ENCODE measurements around the gene CRAMP1.
A peak's percentile ranks its signal among the peaks of the same experiment; 100 is the strongest.

Gene CRAMP1

DNA sequence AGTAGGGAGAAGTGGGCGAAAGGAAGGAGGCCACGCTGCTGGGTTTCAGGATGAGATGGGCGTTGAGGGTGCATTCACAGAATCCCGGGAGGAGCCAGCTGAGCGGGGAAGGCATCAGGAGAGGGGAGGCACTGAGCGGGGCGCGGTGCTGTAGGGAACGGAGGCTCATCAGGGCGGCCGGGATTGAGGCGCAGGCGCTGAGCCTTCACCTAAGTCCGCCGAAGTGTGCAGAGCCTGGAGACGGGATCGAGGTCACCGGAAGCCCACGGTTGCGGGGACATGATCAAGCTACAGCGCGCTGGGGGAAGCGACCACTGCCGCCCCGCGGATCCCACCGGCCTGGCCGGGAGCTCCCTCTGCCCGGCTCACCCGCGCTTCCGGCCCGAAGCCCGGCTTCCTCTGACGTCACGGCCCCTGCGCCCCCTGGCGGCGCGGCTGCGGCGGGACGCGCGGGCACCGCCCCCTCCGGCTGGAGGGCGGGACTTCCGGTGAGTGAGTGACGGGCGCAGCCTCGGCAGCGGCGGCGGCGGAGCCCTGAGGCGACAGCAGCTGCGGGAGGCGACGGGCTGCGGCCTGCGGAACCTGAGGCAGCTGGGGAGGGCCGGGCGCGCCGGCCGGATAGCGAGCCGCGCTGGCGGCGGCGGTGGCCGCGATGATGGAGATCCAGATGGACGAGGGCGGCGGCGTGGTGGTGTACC is 93.7 kb downstream of the CRAMP1 start, which contains the start of gene MAPK8IP3:
TSS of gene MAPK8IP3 (plus strand) at position 508 of the 698 bp plus-strand sequence. CDS start at position 653, 145 bp downstream.
- peaks cover 47% of the 10 kb centered on the region for H4K20me1 ChIP-seq

DNA sequence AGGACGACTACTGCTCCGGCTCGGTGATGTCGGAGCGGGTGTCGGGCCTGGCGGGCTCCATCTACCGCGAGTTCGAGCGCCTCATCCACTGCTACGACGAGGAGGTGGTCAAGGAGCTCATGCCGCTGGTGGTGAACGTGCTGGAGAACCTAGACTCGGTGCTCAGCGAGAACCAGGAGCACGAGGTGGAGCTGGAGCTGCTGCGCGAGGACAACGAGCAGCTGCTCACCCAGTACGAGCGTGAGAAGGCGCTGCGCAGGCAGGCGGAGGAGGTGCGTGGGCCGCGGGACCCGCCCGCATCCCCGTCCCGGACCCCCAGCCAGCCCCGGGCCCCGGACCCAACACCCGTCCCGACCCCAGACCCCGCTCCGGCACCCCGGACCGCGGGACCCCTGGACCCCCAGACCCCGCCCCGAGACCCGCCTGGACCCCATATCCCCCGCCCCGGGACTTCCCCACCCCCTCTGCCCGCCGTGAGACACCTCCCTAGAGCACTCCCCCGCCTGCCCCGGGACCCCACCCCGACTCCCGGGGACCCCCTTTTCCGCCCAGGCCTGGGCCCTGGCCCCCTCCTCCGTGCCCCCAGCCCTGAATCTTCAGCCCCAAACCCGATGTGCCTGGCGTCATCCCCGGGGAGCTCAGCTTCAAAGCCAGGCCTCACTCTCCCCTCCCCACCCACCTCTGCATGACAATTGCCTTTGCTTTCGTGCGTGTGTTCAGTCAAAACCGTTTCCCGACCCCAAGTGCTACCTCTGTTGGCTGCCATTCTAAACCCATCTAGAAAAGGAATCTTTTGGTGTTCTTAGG is 94.4 kb downstream of the CRAMP1 start:
- H3K27ac ChIP-seq, result peak overlapping the region; percentile 88
- peaks cover 51% of the 10 kb centered on the region for H4K20me1 ChIP-seq
- no peaks in the 10 kb centered on the region for H3K9me3 ChIP-seq
- H3K4me2 ChIP-seq, result peak overlapping the region; percentile 94
- peak overlapping the region; percentile 96 for H3K9ac ChIP-seq
- H3K27me3 ChIP-seq, result no peaks in the 10 kb centered on the region
- H3K36me3 ChIP-seq, result peaks cover 53% of the 10 kb centered on the region
- no peak for TF ChIP-seq Cebpa-rat (IDR thresholded peaks at IDR 0.05)
- peaks cover 57% of the 10 kb centered on the region for H3K4me1 ChIP-seq
- peak overlapping the region; percentile 97 for H3K4me3 ChIP-seq

More for the DNA sequence above, 93.7 kb downstream of the CRAMP1 start, which contains the start of gene MAPK8IP3:
- H3K9me3 ChIP-seq, result no peaks in the 10 kb centered on the region
- no peak for TF ChIP-seq Cebpa-rat (IDR thresholded peaks at IDR 0.05)
- peaks cover 54% of the 10 kb centered on the region for H3K36me3 ChIP-seq
- H3K27me3 ChIP-seq, result no peaks in the 10 kb centered on the region
- H3K4me1 ChIP-seq, result peaks cover 50% of the 10 kb centered on the region
- H3K27ac ChIP-seq, result peak within 1 kb of the TSS; percentile 88
- H3K9ac ChIP-seq, result peak within 1 kb of the TSS; percentile 96
- peak within 1 kb of the TSS; percentile 97 for H3K4me3 ChIP-seq
- H3K4me2 ChIP-seq, result peak within 1 kb of the TSS; percentile 95

DNA sequence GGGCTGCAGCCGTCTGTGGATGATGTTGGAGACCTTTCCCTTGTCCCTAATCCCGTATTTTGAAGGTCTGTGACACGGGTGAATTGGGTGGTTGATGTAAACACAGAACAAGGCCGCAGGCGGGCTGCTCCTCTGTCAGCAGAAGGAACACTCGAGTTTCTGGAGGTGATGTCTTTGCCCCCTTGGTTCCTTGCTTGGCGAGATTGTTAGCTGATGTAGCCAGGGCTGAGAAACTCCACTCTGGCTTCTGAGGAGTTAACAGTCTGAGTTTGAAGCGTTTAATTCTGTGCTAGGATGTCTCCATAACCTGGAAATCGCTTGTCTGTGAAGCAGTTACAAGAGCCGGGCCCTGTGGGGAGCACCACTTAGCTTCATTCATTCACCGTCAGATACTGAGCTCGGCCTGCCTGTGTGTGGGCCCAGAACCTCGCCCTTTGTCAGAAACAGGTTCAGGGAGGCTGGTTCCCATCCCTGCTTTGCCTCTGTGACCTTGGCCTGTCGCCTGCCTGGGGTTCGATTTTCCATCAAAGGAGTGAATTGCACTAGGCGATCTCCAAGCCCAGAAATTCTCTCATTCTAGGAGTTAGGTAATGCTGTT is 95.1 kb downstream of the CRAMP1 start:
- no peak for TF ChIP-seq Cebpa-rat (IDR thresholded peaks at IDR 0.05)
- H3K4me3 ChIP-seq, result peak overlapping the region; percentile 97
- H3K9ac ChIP-seq, result peak overlapping the region; percentile 96
- H4K20me1 ChIP-seq, result peaks cover 56% of the 10 kb centered on the region
- H3K27ac ChIP-seq, result peak overlapping the region; percentile 88
- peak overlapping the region; percentile 94 for H3K4me2 ChIP-seq
- H3K9me3 ChIP-seq, result no peaks in the 10 kb centered on the region
- H3K4me1 ChIP-seq, result peaks cover 61% of the 10 kb centered on the region
- H3K27me3 ChIP-seq, result no peaks in the 10 kb centered on the region
- H3K36me3 ChIP-seq, result peaks cover 49% of the 10 kb centered on the region

DNA sequence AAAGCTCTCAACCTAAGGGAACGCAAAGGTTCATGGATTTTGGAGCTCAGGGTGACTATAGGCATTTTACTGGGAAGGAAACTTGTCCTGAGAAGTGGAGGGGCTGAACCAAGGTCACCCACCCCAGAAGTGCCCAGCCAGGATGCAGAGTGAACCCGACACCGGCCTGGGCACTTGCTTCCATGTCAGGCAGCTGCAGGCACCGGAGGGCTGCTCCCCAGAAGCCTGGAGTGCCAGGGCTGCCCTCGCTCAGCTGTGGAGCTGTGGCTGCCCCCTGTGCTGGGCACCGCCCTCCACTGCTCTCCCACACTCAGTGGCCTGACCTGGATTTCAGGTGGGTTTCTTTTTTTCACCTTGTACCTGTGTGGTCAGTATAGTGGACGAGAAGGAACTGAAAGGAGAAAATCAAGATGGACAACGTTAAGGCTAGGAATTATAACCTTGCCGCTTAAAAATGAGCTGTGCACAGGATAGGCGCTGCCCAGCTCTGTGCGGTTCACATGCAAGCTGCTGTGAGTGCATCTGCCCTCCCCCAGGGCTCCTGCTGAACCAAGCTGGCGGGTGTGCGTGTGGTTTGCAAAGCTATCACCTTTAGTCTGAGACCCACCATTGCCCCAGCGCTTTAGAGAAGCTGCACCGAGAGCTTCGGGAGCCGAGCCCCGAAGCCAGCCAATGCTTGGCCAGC is 96.1 kb downstream of the CRAMP1 start:
- Histone ChIP-seq H3K9me3 (no peaks in the 10 kb centered on the region), H4K20me1 (peaks cover 65% of the 10 kb centered on the region), H3K4me3 (peak overlapping the region; percentile 97; the same call in 1 of the 2 replicates), H3K4me2 (peak overlapping the region; percentile 94), H3K36me3 (peaks cover 49% of the 10 kb centered on the region), H3K4me1 (peaks cover 70% of the 10 kb centered on the region), H3K27ac (no peak overlapping the region), H3K27me3 (no peaks in the 10 kb centered on the region), H3K9ac (peak overlapping the region; percentile 96; the same call in 1 of the 2 replicates)
- TF ChIP-seq Cebpa-rat (IDR thresholded peaks at IDR 0.05), result no peak

DNA sequence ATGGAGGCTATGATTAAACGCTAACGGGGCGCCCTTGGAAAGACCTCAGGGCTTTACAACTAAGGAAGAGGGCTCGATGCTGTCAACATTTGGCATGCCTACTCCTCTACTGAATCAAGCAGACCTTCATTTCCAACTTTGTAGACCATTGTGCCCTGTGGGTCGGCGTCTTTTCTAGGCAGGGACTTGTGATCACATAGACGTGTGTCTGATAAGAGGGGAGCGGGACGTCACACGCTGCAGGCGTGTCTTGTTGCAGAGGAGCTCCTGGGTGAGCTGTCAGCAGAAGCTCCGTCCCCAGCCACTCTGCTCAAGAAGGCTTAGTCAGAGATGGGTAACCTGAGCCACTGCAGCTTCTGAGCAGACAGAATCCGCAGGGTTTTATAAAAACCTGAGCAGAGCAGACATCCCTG is 96.6 kb downstream of the CRAMP1 start:
- Histone ChIP-seq H3K27ac (no peak overlapping the region), H3K27me3 (no peaks in the 10 kb centered on the region), H4K20me1 (peaks cover 71% of the 10 kb centered on the region), H3K36me3 (peaks cover 45% of the 10 kb centered on the region), H3K4me2 (peak overlapping the region; percentile 94), H3K9ac (peak overlapping the region; percentile 96; the same call in 1 of the 2 replicates), H3K4me1 (peaks cover 76% of the 10 kb centered on the region), H3K9me3 (no peaks in the 10 kb centered on the region), H3K4me3 (no peak overlapping the region)
- no peak for TF ChIP-seq Cebpa-rat (IDR thresholded peaks at IDR 0.05)

DNA sequence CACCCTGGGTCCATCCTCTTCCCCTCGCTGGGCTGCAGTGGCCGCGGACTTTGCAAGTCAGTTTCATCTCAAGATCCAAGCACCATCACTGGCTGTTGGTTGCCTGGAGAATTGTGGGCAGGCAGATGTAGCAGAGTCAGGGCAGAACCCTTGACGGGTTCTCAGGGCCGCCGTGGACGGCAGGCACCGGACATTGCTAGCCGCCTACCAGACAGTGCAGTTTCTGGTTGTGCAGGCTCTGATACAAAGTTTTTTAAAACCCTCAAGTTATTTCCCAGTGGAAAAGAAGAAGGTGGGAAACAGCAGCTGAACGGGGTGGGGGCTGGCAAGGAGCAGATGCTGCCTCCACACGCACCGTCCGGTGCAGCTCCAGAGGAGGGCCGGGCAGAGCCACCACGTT is 97.2 kb downstream of the CRAMP1 start:
- H3K9ac ChIP-seq, result peak overlapping the region; percentile 96; the same call in 1 of the 2 replicates
- no peak overlapping the region for H3K4me3 ChIP-seq
- 0 out of 2 replicates have a peak overlapping the region, but pooled peaks have one; percentile 0 for H3K27ac ChIP-seq
- TF ChIP-seq Cebpa-rat (IDR thresholded peaks at IDR 0.05), result no peak
- H3K4me2 ChIP-seq, result no peak overlapping the region
- H3K4me1 ChIP-seq, result peaks cover 79% of the 10 kb centered on the region
- H3K36me3 ChIP-seq, result peaks cover 45% of the 10 kb centered on the region
- H3K27me3 ChIP-seq, result no peaks in the 10 kb centered on the region
- H3K9me3 ChIP-seq, result no peaks in the 10 kb centered on the region
- peaks cover 77% of the 10 kb centered on the region for H4K20me1 ChIP-seq

DNA sequence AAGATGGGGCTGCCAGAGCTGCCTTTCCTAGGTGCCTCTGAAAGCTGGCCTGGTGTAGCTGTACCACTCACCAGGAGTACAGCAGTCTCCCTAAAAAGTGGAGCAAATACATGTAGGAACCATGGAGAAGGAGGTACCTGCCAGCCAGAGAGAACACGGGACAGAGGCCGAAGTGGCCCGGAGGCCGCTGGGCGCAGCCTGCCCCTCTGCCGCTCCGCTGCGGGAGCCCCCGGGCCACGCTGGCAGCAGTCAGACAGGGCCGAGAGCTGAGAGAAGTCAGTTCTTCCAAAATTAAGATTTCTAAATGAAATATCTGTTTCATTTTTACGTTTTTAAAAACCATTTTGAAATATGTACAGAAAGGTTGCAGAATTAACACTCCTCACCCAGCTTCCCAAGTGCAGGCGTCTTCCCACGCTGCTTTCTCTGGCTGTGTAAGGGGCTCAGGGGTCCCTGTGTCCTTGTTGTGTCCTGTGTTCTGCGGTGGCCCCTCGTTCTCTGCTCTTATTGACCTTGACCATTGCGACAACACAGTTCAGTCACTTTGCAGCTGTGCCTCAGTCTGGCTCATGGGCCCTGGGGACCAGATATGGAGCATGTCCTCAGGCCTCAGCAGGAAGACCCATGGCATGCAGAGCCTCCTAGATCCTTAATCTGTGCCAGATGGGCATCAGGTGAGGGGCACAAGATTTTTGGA is 98.8 kb downstream of the CRAMP1 start:
- no peak for TF ChIP-seq Cebpa-rat (IDR thresholded peaks at IDR 0.05)
- Histone ChIP-seq H4K20me1 (peaks cover 93% of the 10 kb centered on the region), H3K36me3 (peaks cover 57% of the 10 kb centered on the region), H3K4me1 (peaks cover 73% of the 10 kb centered on the region), H3K4me2 (peak overlapping the region; percentile 23; the same call in 1 of the 2 replicates), H3K9ac (peak overlapping the region; percentile 64; the same call in 1 of the 2 replicates), H3K27me3 (no peaks in the 10 kb centered on the region), H3K4me3 (no peak overlapping the region), H3K27ac (peak overlapping the region; percentile 26; the same call in 1 of the 2 replicates), H3K9me3 (no peaks in the 10 kb centered on the region)

DNA sequence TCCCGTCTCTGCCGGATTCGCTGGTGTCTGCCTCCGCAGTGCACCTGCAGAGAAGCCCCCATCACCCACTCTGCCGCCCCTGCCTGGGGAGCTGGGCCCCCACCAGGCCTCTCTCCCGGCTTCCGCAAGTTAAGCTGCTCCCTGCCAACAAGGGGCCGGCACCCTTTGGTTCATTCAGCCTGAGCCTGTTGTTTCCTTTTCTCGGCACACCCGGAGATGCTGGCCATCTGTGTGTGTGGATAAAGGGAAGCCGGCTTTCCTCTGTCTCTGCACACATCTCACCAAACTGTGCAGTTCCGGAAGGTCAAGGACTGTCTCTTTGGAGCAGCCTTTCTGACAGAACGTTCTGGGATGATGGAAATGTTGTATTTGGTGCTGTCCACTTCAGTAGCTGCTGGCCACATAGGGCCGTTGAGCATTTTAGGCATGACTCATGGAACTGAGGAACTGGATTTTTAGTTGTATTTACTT is 100.7 kb downstream of the CRAMP1 start:
- Histone ChIP-seq H3K9ac (peak overlapping the region; percentile 29; the same call in 1 of the 2 replicates), H3K36me3 (peaks cover 65% of the 10 kb centered on the region), H3K4me2 (peak overlapping the region; percentile 60), H3K27me3 (no peaks in the 10 kb centered on the region), H3K4me3 (no peak overlapping the region), H3K9me3 (no peaks in the 10 kb centered on the region), H4K20me1 (peaks cover 97% of the 10 kb centered on the region), H3K4me1 (peaks cover 75% of the 10 kb centered on the region), H3K27ac (peak overlapping the region; percentile 28; the same call in 1 of the 2 replicates)
- no peak for TF ChIP-seq Cebpa-rat (IDR thresholded peaks at IDR 0.05)

Measured in BLaER1 (cell line).